ENCODE measurements around the gene ING3. TPM values are rescaled to one million over a fixed set of nuclear protein-coding genes. Genes with fewer than 3 reads are reported as not detected.

ING3 gene
- total and polyA plus RNA-seq, 9 of the 15 experiments (the other 6 are each of a cell fraction or from before 2014, with no cell fraction given), result 22.8 to 233 (median 50.4) TPM

DNA sequence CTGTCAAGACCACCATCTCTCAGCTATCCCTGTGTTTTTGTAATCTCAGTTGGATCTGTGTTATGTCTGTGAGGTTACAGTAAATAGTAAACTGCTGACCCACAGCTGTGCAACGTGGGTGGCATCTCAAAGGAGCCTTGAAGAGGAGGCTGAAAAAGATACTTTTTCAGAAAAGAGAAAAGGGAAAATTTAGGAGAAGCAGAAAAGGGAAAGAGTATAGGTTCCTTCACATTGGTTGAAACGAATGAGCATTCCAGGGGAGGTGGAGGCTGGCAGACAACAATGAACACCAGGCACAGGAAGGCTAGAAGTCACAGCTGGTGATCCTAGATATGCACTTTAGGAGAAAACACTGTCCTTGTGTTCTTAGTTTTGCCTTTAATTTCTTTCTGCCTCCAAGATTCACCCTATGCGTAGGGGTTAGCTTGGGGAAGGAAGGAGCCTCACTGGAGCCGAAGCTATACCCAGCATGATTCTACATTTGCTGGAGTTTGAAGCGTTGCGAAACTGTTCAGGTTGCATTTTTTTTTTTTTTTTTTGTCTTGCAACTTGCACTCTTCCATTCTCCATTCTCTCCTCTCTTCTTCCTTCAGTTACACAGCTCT lies 56.2 kb downstream of the ING3 start (continued):
- no peak for TF ChIP-seq NR2C2 (CRISPR knock-in tag; IDR thresholded peaks at IDR 0.05)
- 0 out of 2 replicates have a peak, but pooled peaks have one; percentile 36 for TF ChIP-seq NR2C2 (tag; IDR thresholded peaks at IDR 0.05)
- TF ChIP-seq FOSL1 (tag; conservative IDR thresholded peaks at IDR 0.05), result no peak
- 0 out of 2 replicates have a peak, but pooled peaks have one; percentile 22 for TF ChIP-seq ILK (tag; IDR thresholded peaks at IDR 0.05; ENCODE audit: borderline replicate concordance, low read depth)
- TF ChIP-seq CBFA2T2 (conservative IDR thresholded peaks at IDR 0.05), result no peak; the same call in 1 of the 2 replicates
- no peak for TF ChIP-seq CREBBP (IDR thresholded peaks at IDR 0.05; ENCODE audit: low read depth, low read length)
- TF ChIP-seq ZBTB34 (CRISPR knock-in tag; IDR thresholded peaks at IDR 0.05), result no peak
- TF ChIP-seq CHD2 (IDR thresholded peaks at IDR 0.05; ENCODE audit: low read depth, low read length), result peak; percentile 25; the same call in 1 of the 2 replicates
- TF ChIP-seq, protein P1, sequence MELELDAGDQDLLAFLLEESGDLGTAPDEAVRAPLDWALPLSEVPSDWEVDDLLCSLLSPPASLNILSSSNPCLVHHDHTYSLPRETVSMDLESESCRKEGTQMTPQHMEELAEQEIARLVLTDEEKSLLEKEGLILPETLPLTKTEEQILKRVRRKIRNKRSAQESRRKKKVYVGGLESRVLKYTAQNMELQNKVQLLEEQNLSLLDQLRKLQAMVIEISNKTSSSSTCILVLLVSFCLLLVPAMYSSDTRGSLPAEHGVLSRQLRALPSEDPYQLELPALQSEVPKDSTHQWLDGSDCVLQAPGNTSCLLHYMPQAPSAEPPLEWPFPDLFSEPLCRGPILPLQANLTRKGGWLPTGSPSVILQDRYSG (tag; conservative IDR thresholded peaks at IDR 0.05; ENCODE audit: low read depth), result peak; percentile 21; the same call in 1 of the 2 replicates
- TF ChIP-seq KDM4B (IDR thresholded peaks at IDR 0.05; ENCODE audit: borderline replicate concordance in 2 of 2, low read depth in 1 of 2), result no peak
- TF ChIP-seq POLR2H (tag; IDR thresholded peaks at IDR 0.05; ENCODE audit: low read depth), result 0 out of 2 replicates have a peak, but pooled peaks have one; percentile 1
- TF ChIP-seq ZNF347 (CRISPR knock-in tag; IDR thresholded peaks at IDR 0.05; ENCODE audit: low read depth), result no peak
- 0 out of 2 replicates have a peak, but pooled peaks have one; percentile 13 for TF ChIP-seq CC2D1A (IDR thresholded peaks at IDR 0.05)
- TF ChIP-seq C11orf30 (IDR thresholded peaks at IDR 0.05; ENCODE audit: low read depth), result peak; percentile 50; the same call in 1 of the 2 replicates
- TF ChIP-seq HNRNPLL (IDR thresholded peaks at IDR 0.05; ENCODE audit: low read depth, low read length, poor library complexity, severe bottlenecking), result no peak
- TF ChIP-seq COPS2 (conservative IDR thresholded peaks at IDR 0.05), result no peak
- 0 out of 2 replicates have a peak, but pooled peaks have one; percentile 42 for TF ChIP-seq ZNF23 (CRISPR knock-in tag; IDR thresholded peaks at IDR 0.05)
- TF ChIP-seq L3MBTL2 (IDR thresholded peaks at IDR 0.05), result peak; percentile 36; the same call in 1 of the 2 replicates
- no peak for TF ChIP-seq MCM5 (IDR thresholded peaks at IDR 0.05; ENCODE audit: low read depth)
- TF ChIP-seq HDAC2 (IDR thresholded peaks at IDR 0.05), result peak; percentile 31; the same call in 1 of the 2 replicates
- TF ChIP-seq NR2F6 (CRISPR knock-in tag; IDR thresholded peaks at IDR 0.05), result no peak
